HUDEP-2 (cell line): Measurements from ENCODE around the gene ARHGEF10L.

Experiments
- DNase-seq, 76 experiments: peaks; one replicate each; lab custom pipeline; 2025; ENCODE audit not compliant: unreplicated experiment in 76 of 76; lab: John Stamatoyannopoulos, UW

The ARHGEF10L gene

GRCh38 chr1:17545356-17545755 is 5.9 kb downstream of the ARHGEF10L start:
- no peak for DNase-seq

GRCh38 chr1:17546946-17547670 is 7.6 kb downstream of the ARHGEF10L start:
- no peak for DNase-seq

- DNase-seq = no peak
These were observed 9.9 kb downstream of the ARHGEF10L start for GRCh38 chr1:17549384-17549783.

- DNase-seq = no peak
These were observed 11.5 kb downstream of the ARHGEF10L start for GRCh38 chr1:17550729-17551584.

GRCh38 chr1:17551755-17552234 is 12.3 kb downstream of the ARHGEF10L start:
- no peak for DNase-seq

GRCh38 chr1:17553975-17554700 is 14.6 kb downstream of the ARHGEF10L start:
- DNase-seq = no peak

- DNase-seq = no peak
These were observed 15.5 kb downstream of the ARHGEF10L start for GRCh38 chr1:17554954-17555353.

GRCh38 chr1:17557986-17558385 is 18.5 kb downstream of the ARHGEF10L start:
- DNase-seq = no peak

- DNase-seq = no peak
These were observed 19.0 kb downstream of the ARHGEF10L start for GRCh38 chr1:17558541-17558940.

GRCh38 chr1:17558954-17559614 is 19.6 kb downstream of the ARHGEF10L start:
- DNase-seq = no peak

- no peak for DNase-seq
These were observed 20.3 kb downstream of the ARHGEF10L start for GRCh38 chr1:17559615-17560419.

- DNase-seq = no peak
These were observed 21.7 kb downstream of the ARHGEF10L start for GRCh38 chr1:17561247-17561548.

GRCh38 chr1:17561561-17561985 is 22.1 kb downstream of the ARHGEF10L start:
- no peak for DNase-seq

GRCh38 chr1:17562375-17562774 is 22.9 kb downstream of the ARHGEF10L start:
- DNase-seq = no peak

GRCh38 chr1:17563494-17564281 is 24.2 kb downstream of the ARHGEF10L start:
- no peak for DNase-seq

GRCh38 chr1:17564458-17565393 is 25.2 kb downstream of the ARHGEF10L start:
- no peak for DNase-seq

GRCh38 chr1:17565461-17566252 is 26.2 kb downstream of the ARHGEF10L start:
- DNase-seq = no peak
